Gastrocnemius medialis (tissue), 4 donors: Measurements from ENCODE around the gene ARF1.

Experiments used
- CTCF ChIP-seq, 5 experiments: fragments of 450-650 bp in 3 of 5; fragments of 200-600 bp in 2 of 5; sonication (generic) in 2 of 5; IDR thresholded peaks in 4 of 5; conservative IDR thresholded peaks in 1 of 5; 1 replicate in 4 of 5; 2 replicates in 1 of 5; pipeline ENCODE4 v1.5.1; 2016 to 2019; ENCODE audit warnings: antibody characterized with exemption in 5 of 5, mild to moderate bottlenecking in 3 of 5, moderate library complexity in 3 of 5
- POLR2A ChIP-seq, 2 donors: fragments of 450-650 bp; IDR thresholded peaks; one replicate each; pipeline ENCODE4 v1.6.1; 2017; ENCODE audit warnings: antibody characterized with exemption in 2 of 2, mild to moderate bottlenecking in 2 of 2, moderate library complexity in 2 of 2

- TF ChIP-seq CTCF (IDR thresholded peaks at IDR 0.05 in 4 of 5, conservative IDR thresholded peaks at IDR 0.05 in 1 of 5) (peak in 1 of 5 experiments; percentile 7), POLR2A (IDR thresholded peaks at IDR 0.05) (no peak)
Measured at GRCh38 chr1:228087771-228088251, 5.3 kb downstream of the ARF1 start.
